HPDE6-E6E7 (cell line): ENCODE data around the gene FER.
"Not testable (repeated sequence)": the region's sequence is repeated elsewhere in the genome, so short reads cannot be mapped to it uniquely, and the experiment has no call there.

Experiments used
- DNase-seq: peaks from one replicate; pipeline ENCODE4 v3.0.0; 2011; ENCODE audit warnings: missing footprints; ENCODE audit errors: extremely low spot score

Gene FER

GRCh38 chr5:108747111-108747773 is 455 bp upstream of the FER start:
- DNase-seq: no peak

- DNase-seq: peak; percentile 97
Measured at GRCh38 chr5:108748401-108749127, 867 bp downstream of the FER start.

- peak; percentile 53 for DNase-seq
Measured at GRCh38 chr5:108749128-108749861, 1.6 kb downstream of the FER start.

- DNase-seq: no peak
Measured at GRCh38 chr5:108753331-108753730, 5.6 kb downstream of the FER start.

- DNase-seq: no peak
Measured at GRCh38 chr5:108753877-108754276, 6.2 kb downstream of the FER start.

GRCh38 chr5:108760512-108760911 is 12.8 kb downstream of the FER start:
- no peak for DNase-seq

GRCh38 chr5:108762660-108763059 is 15.0 kb downstream of the FER start:
- no peak for DNase-seq

GRCh38 chr5:108763222-108763916 is 15.7 kb downstream of the FER start:
- no peak for DNase-seq

GRCh38 chr5:108765647-108766046 is 17.9 kb downstream of the FER start:
- no peak for DNase-seq

- DNase-seq: not testable (repeated sequence)
Measured at GRCh38 chr5:108766916-108767315, 19.2 kb downstream of the FER start.

- no peak for DNase-seq
Measured at GRCh38 chr5:108769352-108769751, 21.7 kb downstream of the FER start.

GRCh38 chr5:108772626-108773025 is 24.9 kb downstream of the FER start:
- no peak for DNase-seq

- DNase-seq: no peak
Measured at GRCh38 chr5:108773330-108773729, 25.6 kb downstream of the FER start.

- DNase-seq: not testable (repeated sequence)
Measured at GRCh38 chr5:108774079-108774478, 26.4 kb downstream of the FER start.

GRCh38 chr5:108777582-108777981 is 29.9 kb downstream of the FER start:
- not testable (repeated sequence) for DNase-seq

- DNase-seq: not testable (repeated sequence)
Measured at GRCh38 chr5:108784577-108784976, 36.9 kb downstream of the FER start.

GRCh38 chr5:108786806-108787483 is 39.2 kb downstream of the FER start:
- DNase-seq: no peak

GRCh38 chr5:108788142-108788541 is 40.4 kb downstream of the FER start:
- no peak for DNase-seq

GRCh38 chr5:108793207-108793606 is 45.5 kb downstream of the FER start:
- DNase-seq: no peak

GRCh38 chr5:108794349-108794748 is 46.7 kb downstream of the FER start:
- not testable (repeated sequence) for DNase-seq

- DNase-seq: no peak
Measured at GRCh38 chr5:108797396-108797795, 49.7 kb downstream of the FER start.
